Gastroesophageal sphincter (tissue), 3 donors: ENCODE measurements around the gene C1orf122.

Source experiments
- CTCF ChIP-seq, 4 experiments: fragments of 200-600 bp in 2 of 4; fragments of 450-650 bp in 2 of 4; sonication (generic) in 1 of 4; IDR thresholded peaks; one replicate each; pipeline ENCODE4 v1.5.1; 2017 to 2019; ENCODE audit warnings: antibody characterized with exemption in 4 of 4, mild to moderate bottlenecking in 2 of 4, moderate library complexity in 2 of 4
- EP300 ChIP-seq: sonication (generic); formaldehyde crosslinking; IDR thresholded peaks from one replicate; pipeline ENCODE4 v1.6.1; 2017; ENCODE audit warnings: antibody characterized with exemption, mild to moderate bottlenecking
- POLR2A ChIP-seq, 2 donors: fragments of 450-650 bp; IDR thresholded peaks; one replicate each; pipeline ENCODE4 v1.6.1; 2017; ENCODE audit warnings: antibody characterized with exemption in 2 of 2, mild to moderate bottlenecking in 2 of 2, moderate library complexity in 1 of 2
- POLR2AphosphoS5 ChIP-seq: sonication (generic); formaldehyde crosslinking; IDR thresholded peaks from one replicate; pipeline ENCODE4 v1.6.1; 2017; ENCODE audit warnings: antibody characterized with exemption

GRCh38 chr1:37845786-37846185, 38.2 kb downstream of the C1orf122 start:
- TF ChIP-seq CTCF (IDR thresholded peaks at IDR 0.05) (no peak), POLR2A (IDR thresholded peaks at IDR 0.05) (no peak), EP300 (no peak), POLR2AphosphoS5 (no peak)
